Measurements from ENCODE around the gene COPS7A. TPM values are rescaled to one million over a fixed set of nuclear protein-coding genes. Genes with fewer than 3 reads are reported as not detected.

Gene COPS7A
- total RNA-seq, 1 experiment from 2014 or later = 67.8 TPM

DNA sequence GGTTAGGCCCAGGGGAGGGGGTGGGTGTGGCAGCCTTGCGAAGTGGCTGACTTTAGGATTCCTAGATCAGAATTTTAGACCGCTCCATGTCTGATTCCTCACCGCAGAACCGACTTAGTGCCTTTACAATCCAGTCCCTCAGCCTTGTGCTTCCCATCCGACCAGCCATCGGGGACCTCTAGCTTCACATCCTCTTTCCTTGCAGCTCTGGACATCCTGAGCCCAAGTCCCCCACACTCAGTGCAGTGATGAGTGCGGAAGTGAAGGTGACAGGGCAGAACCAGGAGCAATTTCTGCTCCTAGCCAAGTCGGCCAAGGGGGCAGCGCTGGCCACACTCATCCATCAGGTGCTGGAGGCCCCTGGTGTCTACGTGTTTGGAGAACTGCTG, 557 bp downstream of the COPS7A start:
- peak overlapping the region; percentile 54 to 86 for H3K4me3 ChIP-seq (replicated peaks in 1 of 2; ENCODE audit: low read depth in 1 of 2, low read length in 2 of 2)
- H3K4me2 ChIP-seq (ENCODE audit: low read length) = peak overlapping the region; percentile 100
- no peaks in the 10 kb centered on the region for H3K27me3 ChIP-seq (ENCODE audit: insufficient read depth, low read length)
- H3K9me2 ChIP-seq (ENCODE audit: insufficient read depth) = no peaks in the 10 kb centered on the region
- ChIA-PET POLR2A (interaction anchor here (0.6 to 3.0 kb wide), 21 partner anchors 8 to 412 kb away, joined by 3 to 28 read pairs (median 4); partner anchors contain the start of genes C12orf57, CDCA3, MLF2 and PTMS), RAD21 (ENCODE audit: low non-redundant PET in 1 of 2, low total read pairs in 2 of 2, uncharacterized antibody in 2 of 2, unreplicated experiment in 2 of 2) (interaction anchor here (0.7 to 1.6 kb wide), 4 partner anchors 29 to 58 kb away, joined by 3 to 6 read pairs (median 4); partner anchors contain the start of genes ZNF384 (in 2 of the 2) and MLF2 (in 1 of the 2)), CTCF (interaction anchor here (0.7 to 2.7 kb wide), 9 partner anchors 10 to 161 kb away, joined by 3 to 16 read pairs (median 4); partner anchors contain the start of genes MLF2, PTMS and ZNF384)
- peaks cover 14% of the 10 kb centered on the region; the same call in 1 of the 2 replicates for H3K79me2 ChIP-seq (ENCODE audit: insufficient read depth, low read length)
- no peak overlapping the region for H2AFZ ChIP-seq (ENCODE audit: low read depth, low read length, poor library complexity, severe bottlenecking)
- TF ChIP-seq SRF (IDR thresholded peaks at IDR 0.05; ENCODE audit: low read depth) (no peak), POLR2A (IDR thresholded peaks at IDR 0.05; ENCODE audit: borderline replicate concordance, extremely low read depth, insufficient read depth, insufficient read length) (peak; percentile 7), CEBPB (IDR thresholded peaks at IDR 0.05; ENCODE audit: low read depth) (no peak), ZNF274 (IDR thresholded peaks at IDR 0.05; ENCODE audit: low read depth, low read length) (no peak), ELF1 (IDR thresholded peaks at IDR 0.05; ENCODE audit: borderline replicate concordance, low read depth) (no peak)
- TF ChIP-seq, protein P1, sequence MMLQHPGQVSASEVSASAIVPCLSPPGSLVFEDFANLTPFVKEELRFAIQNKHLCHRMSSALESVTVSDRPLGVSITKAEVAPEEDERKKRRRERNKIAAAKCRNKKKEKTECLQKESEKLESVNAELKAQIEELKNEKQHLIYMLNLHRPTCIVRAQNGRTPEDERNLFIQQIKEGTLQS (IDR thresholded peaks at IDR 0.05) = no peak
- TF ChIP-seq, protein P2, sequence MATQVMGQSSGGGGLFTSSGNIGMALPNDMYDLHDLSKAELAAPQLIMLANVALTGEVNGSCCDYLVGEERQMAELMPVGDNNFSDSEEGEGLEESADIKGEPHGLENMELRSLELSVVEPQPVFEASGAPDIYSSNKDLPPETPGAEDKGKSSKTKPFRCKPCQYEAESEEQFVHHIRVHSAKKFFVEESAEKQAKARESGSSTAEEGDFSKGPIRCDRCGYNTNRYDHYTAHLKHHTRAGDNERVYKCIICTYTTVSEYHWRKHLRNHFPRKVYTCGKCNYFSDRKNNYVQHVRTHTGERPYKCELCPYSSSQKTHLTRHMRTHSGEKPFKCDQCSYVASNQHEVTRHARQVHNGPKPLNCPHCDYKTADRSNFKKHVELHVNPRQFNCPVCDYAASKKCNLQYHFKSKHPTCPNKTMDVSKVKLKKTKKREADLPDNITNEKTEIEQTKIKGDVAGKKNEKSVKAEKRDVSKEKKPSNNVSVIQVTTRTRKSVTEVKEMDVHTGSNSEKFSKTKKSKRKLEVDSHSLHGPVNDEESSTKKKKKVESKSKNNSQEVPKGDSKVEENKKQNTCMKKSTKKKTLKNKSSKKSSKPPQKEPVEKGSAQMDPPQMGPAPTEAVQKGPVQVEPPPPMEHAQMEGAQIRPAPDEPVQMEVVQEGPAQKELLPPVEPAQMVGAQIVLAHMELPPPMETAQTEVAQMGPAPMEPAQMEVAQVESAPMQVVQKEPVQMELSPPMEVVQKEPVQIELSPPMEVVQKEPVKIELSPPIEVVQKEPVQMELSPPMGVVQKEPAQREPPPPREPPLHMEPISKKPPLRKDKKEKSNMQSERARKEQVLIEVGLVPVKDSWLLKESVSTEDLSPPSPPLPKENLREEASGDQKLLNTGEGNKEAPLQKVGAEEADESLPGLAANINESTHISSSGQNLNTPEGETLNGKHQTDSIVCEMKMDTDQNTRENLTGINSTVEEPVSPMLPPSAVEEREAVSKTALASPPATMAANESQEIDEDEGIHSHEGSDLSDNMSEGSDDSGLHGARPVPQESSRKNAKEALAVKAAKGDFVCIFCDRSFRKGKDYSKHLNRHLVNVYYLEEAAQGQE (IDR thresholded peaks at IDR 0.05; ENCODE audit: low read depth) = no peak
- BruUV-seq (replicated peaks) = TSS peak; percentile 74
- H3K4me1 ChIP-seq (ENCODE audit: control insufficient read depth in 1 of 2, insufficient read depth in 2 of 2, low read length in 2 of 2) = peaks cover 5 to 26% of the 10 kb centered on the region in 2 experiments; a peak in 3 of 4 replicates
- DNase-seq (ENCODE audit: low read depth, low spot score) (no peak), ATAC-seq (peak; percentile 23)
- peak overlapping the region; percentile 93 for H3K9ac ChIP-seq (ENCODE audit: low read length)
- no peaks in the 10 kb centered on the region for H3K9me3 ChIP-seq (ENCODE audit: control insufficient read depth in 1 of 2, insufficient read depth in 1 of 2, low read depth in 1 of 2, low read length in 2 of 2)
- H3K27ac ChIP-seq (ENCODE audit: low read depth, low read length) = peak overlapping the region; percentile 91
- peaks cover 11 to 12% of the 10 kb centered on the region in 2 experiments; a peak in 3 of 4 replicates for H3K36me3 ChIP-seq (ENCODE audit: control insufficient read depth in 1 of 2, insufficient read depth in 2 of 2, low read length in 2 of 2)
- no peaks in the 10 kb centered on the region for H4K20me1 ChIP-seq (ENCODE audit: insufficient read depth)
- intact Hi-C loops (cut with micrococcal nuclease) = loop anchor here (1.0 kb wide), 1 partner anchor 35 kb away; the partner anchor contains the start of gene ZNF384

Measured in HCT116 (cell line).